GM21423 (cell line): ENCODE results near the gene FXR2.
A peak's percentile ranks its signal among the peaks of the same experiment; 100 is the strongest.

Experiments
- ATAC-seq: cut with Tn5 transposase; IDR thresholded peaks from one replicate; pipeline ENCODE4 v1.9.1; 2021; ENCODE audit warnings: mild to moderate bottlenecking, moderate library complexity; ENCODE audit not compliant: unreplicated experiment

FXR2 gene

GRCh38 chr17:7552621-7553051 is 62.1 kb downstream of the FXR2 start:
- ATAC-seq: peak; percentile 80

DNA sequence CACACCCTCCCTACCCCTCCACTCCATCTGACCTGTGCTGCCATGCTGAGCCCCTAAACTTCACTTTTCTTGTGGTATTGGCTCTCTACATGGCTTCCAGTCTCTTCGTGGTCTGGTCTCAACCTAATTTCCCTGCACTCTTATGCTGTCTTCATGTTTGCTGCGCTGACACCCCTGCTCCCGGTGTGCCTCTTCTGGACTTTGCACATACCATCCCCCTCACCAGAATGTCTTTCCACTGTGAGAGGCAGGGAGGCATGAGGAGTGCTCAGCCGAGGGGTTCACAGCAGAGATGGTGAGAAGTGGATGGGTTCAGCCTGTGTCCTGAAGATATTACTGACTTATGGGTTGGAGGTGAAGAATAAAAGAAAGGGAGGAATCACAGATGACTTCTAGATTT is 63.3 kb downstream of the FXR2 start:
- ATAC-seq: no peak

- ATAC-seq: no peak
Measured at GRCh38 chr17:7550344-7550743, 64.4 kb downstream of the FXR2 start.

- ATAC-seq: no peak
Measured at GRCh38 chr17:7549401-7550055, 65.2 kb downstream of the FXR2 start.

DNA sequence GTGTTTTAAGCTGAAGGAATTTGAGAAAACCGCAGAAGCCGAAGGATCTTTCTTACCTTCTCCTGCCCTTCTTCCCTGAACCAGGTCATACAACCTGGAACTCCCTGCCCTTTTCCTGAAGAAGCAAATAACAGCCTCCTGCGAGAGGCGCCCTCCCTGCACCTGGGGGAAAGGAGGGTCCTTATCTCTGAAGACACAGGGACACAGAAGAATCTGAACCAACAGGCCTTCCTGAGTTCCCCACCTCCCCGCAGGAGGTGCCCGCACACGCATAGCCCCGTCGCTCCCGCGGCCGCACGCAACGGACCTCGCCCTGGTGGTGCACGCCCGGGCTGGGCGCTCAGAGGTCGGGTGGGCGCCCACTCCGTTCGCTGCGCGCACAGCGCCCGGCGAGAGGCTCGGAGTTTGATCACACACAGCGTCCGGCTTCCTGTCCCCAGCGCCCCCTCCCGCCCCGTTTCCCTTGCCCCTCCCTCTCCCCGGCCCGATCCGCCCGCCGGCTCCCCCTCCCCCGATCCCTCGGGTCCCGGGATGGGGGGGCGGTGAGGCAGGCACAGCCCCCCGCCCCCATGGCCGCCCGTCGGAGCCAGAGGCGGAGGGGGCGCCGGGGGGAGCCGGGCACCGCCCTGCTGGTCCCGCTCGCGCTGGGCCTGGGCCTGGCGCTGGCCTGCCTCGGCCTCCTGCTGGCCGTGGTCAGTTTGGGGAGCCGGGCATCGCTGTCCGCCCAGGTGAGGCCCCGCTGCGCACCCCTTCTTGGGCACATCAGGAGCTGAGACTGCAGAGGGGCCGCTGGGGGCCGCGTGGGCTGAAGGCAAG is 65.9 kb downstream of the FXR2 start, which contains the start of gene TNFSF12:
Gene TNFSF12 (plus strand): TSS at position 474 of the 816 bp plus-strand sequence. CDS start 96 bp downstream, at position 570.
- no peak for ATAC-seq

DNA sequence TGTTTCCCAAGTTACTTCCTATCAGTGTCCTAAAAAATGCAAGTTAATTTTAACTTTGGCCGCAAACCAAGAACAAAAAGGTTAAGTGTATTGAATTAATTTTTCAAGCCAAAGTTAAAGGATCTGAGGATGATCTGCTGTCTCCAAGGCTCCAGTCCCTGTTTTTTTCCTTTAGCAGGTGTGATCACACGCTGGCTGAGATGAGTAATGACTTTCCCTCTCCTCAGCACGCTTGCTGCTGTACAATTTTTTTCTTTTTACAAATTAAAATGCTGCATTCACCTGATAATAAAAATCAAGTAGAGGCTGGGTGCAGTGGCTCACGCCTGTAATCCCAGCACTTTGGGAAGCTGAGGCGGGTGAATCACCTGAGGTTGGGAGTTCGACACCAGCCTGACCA is 69.8 kb downstream of the FXR2 start:
- no peak for ATAC-seq
